ENCODE results near the gene IGFL4.
A peak's percentile ranks its signal among the peaks of the same experiment; 100 is the strongest.
"Not testable (repeated sequence)": the region's sequence is repeated elsewhere in the genome, so short reads cannot be mapped to it uniquely, and the experiment has no call there.

The IGFL4 gene

GRCh38 chr19:46080561-46080960 lies 39.8 kb upstream of the IGFL4 start:
- TF ChIP-seq CTCF (conservative IDR thresholded peaks at IDR 0.05) (no peak), ZFX (IDR thresholded peaks at IDR 0.05) (no peak)
- H3K27ac ChIP-seq: no peak overlapping the region

- TF ChIP-seq ZFX (IDR thresholded peaks at IDR 0.05) (no peak), CTCF (conservative IDR thresholded peaks at IDR 0.05) (no peak)
- H3K27ac ChIP-seq: no peak overlapping the region
These were observed 38.8 kb upstream of the IGFL4 start for GRCh38 chr19:46079576-46079975.

GRCh38 chr19:46078573-46079332 lies 38.0 kb upstream of the IGFL4 start:
- not testable (repeated sequence) for H3K27ac ChIP-seq

- no peak overlapping the region for H3K27ac ChIP-seq
- TF ChIP-seq ZFX (IDR thresholded peaks at IDR 0.05): no peak
- peak; percentile 66 for TF ChIP-seq CTCF (conservative IDR thresholded peaks at IDR 0.05)
These were observed 37.0 kb upstream of the IGFL4 start for GRCh38 chr19:46077815-46078167.

GRCh38 chr19:46076951-46077814 lies 36.4 kb upstream of the IGFL4 start:
- TF ChIP-seq CTCF (conservative IDR thresholded peaks at IDR 0.05) (peak; percentile 84), ZFX (IDR thresholded peaks at IDR 0.05) (no peak)
- H3K27ac ChIP-seq: no peak overlapping the region

GRCh38 chr19:46076031-46076880 lies 35.5 kb upstream of the IGFL4 start:
- TF ChIP-seq CTCF (conservative IDR thresholded peaks at IDR 0.05) (no peak; the same call in 1 of the 2 replicates), ZFX (IDR thresholded peaks at IDR 0.05) (no peak)
- no peak overlapping the region for H3K27ac ChIP-seq

GRCh38 chr19:46073268-46073922 lies 32.6 kb upstream of the IGFL4 start:
- H3K27ac ChIP-seq: no peak overlapping the region

More at GRCh38 chr19:46073268-46073922, 32.6 kb upstream of the IGFL4 start:
- no peak for TF ChIP-seq CTCF (conservative IDR thresholded peaks at IDR 0.05)
- TF ChIP-seq ZFX (IDR thresholded peaks at IDR 0.05): no peak
